Esophagus squamous epithelium (tissue), 5 donors: ENCODE results near the gene LCMT1. TPM values are rescaled to one million over a fixed set of nuclear protein-coding genes. Genes with fewer than 3 reads are reported as not detected.
"Not testable (repeated sequence)": the region's sequence is repeated elsewhere in the genome, so short reads cannot be mapped to it uniquely, and the experiment has no call there.

Experiments used
- DNase-seq: peaks from one replicate; lab custom pipeline; 2025; lab: John Stamatoyannopoulos, UW
- H3K27ac ChIP-seq, 4 donors: fragments of 200-600 bp; sonication (generic); one replicate each; pipeline ENCODE4 v1.5.1; 2016 to 2019; ENCODE audit warnings: mild to moderate bottlenecking in 1 of 4
- H3K27me3 ChIP-seq, 4 donors: fragments of 200-600 bp; sonication (generic); 1 replicate in 3 of 4; 2 replicates in 1 of 4; pipeline versions ENCODE4 v1.5.1 to v1.6.0; 2017 to 2021; ENCODE audit warnings: antibody characterized with exemption in 1 of 4
- H3K36me3 ChIP-seq, 3 donors: fragments of 200-600 bp; sonication (generic); one replicate each; pipeline ENCODE4 v1.5.1; 2016 to 2019
- H3K4me1 ChIP-seq, 3 donors: fragments of 200-600 bp; sonication (generic); one replicate each; pipeline ENCODE4 v1.5.1; 2017 to 2019
- H3K4me3 ChIP-seq, 4 donors: fragments of 200-600 bp; sonication (generic); 1 replicate in 3 of 4; 2 replicates in 1 of 4; pipeline ENCODE4 v1.5.1; 2016 to 2019; ENCODE audit warnings: mild to moderate bottlenecking in 2 of 4, moderate library complexity in 1 of 4
- H3K9me3 ChIP-seq, 3 donors: fragments of 200-600 bp; sonication (generic); one replicate each; pipeline ENCODE4 v1.5.1; 2016 to 2019
- CTCF ChIP-seq, 6 experiments: fragments of 450-650 bp in 4 of 6; fragments of 200-600 bp in 2 of 6; sonication (generic) in 2 of 6; IDR thresholded peaks; one replicate each; pipeline ENCODE4 v1.5.1; 2016 to 2019; ENCODE audit warnings: antibody characterized with exemption in 6 of 6, mild to moderate bottlenecking in 4 of 6, moderate library complexity in 4 of 6
- POLR2A ChIP-seq, 4 donors: fragments of 450-650 bp; IDR thresholded peaks; one replicate each; pipeline ENCODE4 v1.6.1; 2017; ENCODE audit warnings: antibody characterized with exemption in 4 of 4, mild to moderate bottlenecking in 4 of 4, moderate library complexity in 3 of 4
- WGBS, 2 donors: methylation state at CpG; one replicate each; pipeline ENCODE4 v1.1.5; 2018; 5-methylcytosine and 5-hydroxymethylcytosine counted together
- intact Hi-C: fragments of 100-400 bp; cut with DNase I; formaldehyde crosslinking; loops from one replicate; pipeline ENCODE4 v1.15.0; 2022
- total RNA-seq, 4 donors: library from RNA; depleted of rRNA; stranded (reverse); fragments of >200 nt; gene quantifications; one replicate each; pipeline ENCODE4 v1.1.0, GENCODE V29; 2016
- donor health status: DM: yes; HTN: yes; CAD: no.

Gene LCMT1
- total RNA-seq, 4 donors from 2014 or later: 20.4 to 35.5 (median 22.6) TPM

- H3K9me3 ChIP-seq: no peaks in the 10 kb centered on the region
- no peak overlapping the region for H3K4me3 ChIP-seq
- intact Hi-C loops: no loop called here
- H3K27ac ChIP-seq: no peak overlapping the region
- DNase-seq: no peak
- H3K36me3 ChIP-seq: peaks cover 0 to 43% (median 0%) of the 10 kb centered on the region in 3 donors
- WGBS, 2 donors: 86 to 89% methylated on average over 10 to 14 of the region's 14 CpGs
- H3K27me3 ChIP-seq: no peaks in the 10 kb centered on the region
- peaks cover 0 to 24% (median 0%) of the 10 kb centered on the region in 3 donors for H3K4me1 ChIP-seq
- TF ChIP-seq CTCF (IDR thresholded peaks at IDR 0.05) (no peak), POLR2A (IDR thresholded peaks at IDR 0.05) (no peak)
Observed at GRCh38 chr16:25118851-25119578, 7.5 kb downstream of the LCMT1 start.

- H3K27me3 ChIP-seq: no peaks in the 10 kb centered on the region
- TF ChIP-seq CTCF (IDR thresholded peaks at IDR 0.05) (no peak), POLR2A (IDR thresholded peaks at IDR 0.05) (no peak)
- intact Hi-C loops: no loop called here
- H3K9me3 ChIP-seq: no peaks in the 10 kb centered on the region
- H3K27ac ChIP-seq: no peak overlapping the region
- H3K36me3 ChIP-seq: peaks cover 0 to 20% (median 0%) of the 10 kb centered on the region in 3 donors
- DNase-seq: no peak
- H3K4me1 ChIP-seq: peaks cover 0 to 29% (median 0%) of the 10 kb centered on the region in 3 donors
- no peak overlapping the region for H3K4me3 ChIP-seq
- 71 to 78% methylated on average over 6 of the region's 6 CpGs for WGBS, 2 donors
Observed at GRCh38 chr16:25121824-25122600, 10.5 kb downstream of the LCMT1 start.

GRCh38 chr16:25124503-25124902 lies 13.0 kb downstream of the LCMT1 start:
- TF ChIP-seq POLR2A (IDR thresholded peaks at IDR 0.05): no peak
- TF ChIP-seq CTCF (IDR thresholded peaks at IDR 0.05): no peak
- no peak for DNase-seq
- Histone ChIP-seq H3K9me3 (no peaks in the 10 kb centered on the region), H3K27ac (no peak overlapping the region), H3K27me3 (no peaks in the 10 kb centered on the region), H3K4me3 (no peak overlapping the region), H3K4me1 (peaks cover 0 to 16% (median 0%) of the 10 kb centered on the region in 3 donors), H3K36me3 (peaks cover 0 to 26% (median 0%) of the 10 kb centered on the region in 3 donors)
- WGBS, 2 donors: 33 to 43% methylated on average over 3 of the region's 3 CpGs
- intact Hi-C loops: no loop called here

GRCh38 chr16:25126086-25126666 lies 14.6 kb downstream of the LCMT1 start:
- H3K27ac ChIP-seq, H3K4me3 ChIP-seq, H3K9me3 ChIP-seq, intact Hi-C loops, H3K27me3 ChIP-seq, DNase-seq: not testable (repeated sequence)
- Histone ChIP-seq H3K4me1 (peaks cover 0 to 10% (median 0%) of the 10 kb centered on the region in 3 donors), H3K36me3 (peaks cover 0 to 43% (median 4%) of the 10 kb centered on the region in 3 donors)
- WGBS, 2 donors: 56 to 65% methylated on average over 13 of the region's 13 CpGs

GRCh38 chr16:25126820-25127232 lies 15.3 kb downstream of the LCMT1 start:
- H3K27me3 ChIP-seq: no peaks in the 10 kb centered on the region
- intact Hi-C loops: no loop called here
- H3K36me3 ChIP-seq: peaks cover 0 to 50% (median 4%) of the 10 kb centered on the region in 3 donors
- TF ChIP-seq POLR2A (IDR thresholded peaks at IDR 0.05): no peak
- TF ChIP-seq CTCF (IDR thresholded peaks at IDR 0.05): peak; percentile 19 to 73 (median 46)
- 13% methylated on average over 4 of the region's 4 CpGs for WGBS, 2 donors
- H3K4me3 ChIP-seq: no peak overlapping the region
- H3K4me1 ChIP-seq: peaks cover 0 to 10% (median 0%) of the 10 kb centered on the region in 3 donors
- no peaks in the 10 kb centered on the region for H3K9me3 ChIP-seq
- no peak overlapping the region for H3K27ac ChIP-seq
- no peak for DNase-seq

GRCh38 chr16:25132751-25133150 lies 21.2 kb downstream of the LCMT1 start:
- H3K9me3 ChIP-seq, H3K4me1 ChIP-seq, DNase-seq, H3K4me3 ChIP-seq, H3K27ac ChIP-seq, intact Hi-C loops, H3K27me3 ChIP-seq: not testable (repeated sequence)
- peaks cover 0 to 100% (median 22%) of the 10 kb centered on the region in 3 donors for H3K36me3 ChIP-seq
- 96 to 100% methylated on average over 5 of the region's 5 CpGs for WGBS, 2 donors
